ENCODE results near the gene FOXP1. TPM values are rescaled to one million over a fixed set of nuclear protein-coding genes. Genes with fewer than 3 reads are reported as not detected.

The FOXP1 gene
- total and polyA plus RNA-seq, 4 donors, result 4.9 to 35.4 (median 32.0) TPM

GRCh38 chr3:71033681-71034220, 549.8 kb downstream of the FOXP1 start:
- WGBS, result 95% methylated on average over 9 of the region's 9 CpGs
- H3K4me1 ChIP-seq (ENCODE audit: control insufficient read depth in 4 of 4, insufficient read depth in 4 of 4, low read length in 3 of 4), result peaks cover 0 to 10% (median 5%) of the 10 kb centered on the region in 4 donors
- TF ChIP-seq NR2F2 (IDR thresholded peaks at IDR 0.05) (no peak), ATF3 (IDR thresholded peaks at IDR 0.05) (no peak), ZBTB33 (IDR thresholded peaks at IDR 0.05) (no peak), CTCF (IDR thresholded peaks at IDR 0.05; ENCODE audit: low read depth, low read length, missing input control) (no peak), RXRA (IDR thresholded peaks at IDR 0.05) (no peak), MAX (IDR thresholded peaks at IDR 0.05) (no peak), HNF4A (conservative IDR thresholded peaks at IDR 0.05) (no peak), FOXA1 (IDR thresholded peaks at IDR 0.05) (no peak), EGR1 (IDR thresholded peaks at IDR 0.05; ENCODE audit: low read depth in 2 of 2) (no peak), RAD21 (IDR thresholded peaks at IDR 0.05) (no peak), SP1 (IDR thresholded peaks at IDR 0.05) (no peak), JUND (IDR thresholded peaks at IDR 0.05) (no peak)

GRCh38 chr3:71031914-71032521, 551.5 kb downstream of the FOXP1 start:
- H3K27me3 ChIP-seq (ENCODE audit: control insufficient read depth in 4 of 4, insufficient read depth in 4 of 4, low read length in 3 of 4), result no peaks in the 10 kb centered on the region
- H3K4me3 ChIP-seq (ENCODE audit: low read depth in 1 of 3, low read length in 3 of 3), result no peak overlapping the region
- WGBS, result 90% methylated on average over 13 of the region's 13 CpGs
- H3K36me3 ChIP-seq (ENCODE audit: control insufficient read depth in 4 of 4, insufficient read depth in 3 of 4, low read depth in 1 of 4, low read length in 3 of 4), result peaks cover 0 to 2% (median 0%) of the 10 kb centered on the region in 4 donors
- no peaks in the 10 kb centered on the region for H3K9me3 ChIP-seq (ENCODE audit: control insufficient read depth in 4 of 4, low read length in 3 of 4)
- H3K4me1 ChIP-seq (ENCODE audit: control insufficient read depth in 4 of 4, insufficient read depth in 4 of 4, low read length in 3 of 4), result peaks cover 0 to 16% (median 8%) of the 10 kb centered on the region in 4 donors
- TF ChIP-seq ATF3 (IDR thresholded peaks at IDR 0.05), result no peak
- H3K9ac ChIP-seq (ENCODE audit: low read depth in 1 of 2, low read length in 2 of 2), result no peak overlapping the region
- DNase-seq (ENCODE audit: low spot score), result no peak
- H3K27ac ChIP-seq (ENCODE audit: low read depth in 1 of 2, low read length in 2 of 2), result no peak overlapping the region

More at GRCh38 chr3:71033681-71034220, 549.8 kb downstream of the FOXP1 start:
- Histone ChIP-seq H3K27ac (ENCODE audit: low read depth in 1 of 2, low read length in 2 of 2) (no peak overlapping the region), H3K9ac (ENCODE audit: low read depth in 1 of 2, low read length in 2 of 2) (no peak overlapping the region), H3K27me3 (ENCODE audit: control insufficient read depth in 4 of 4, insufficient read depth in 4 of 4, low read length in 3 of 4) (no peaks in the 10 kb centered on the region), H3K9me3 (ENCODE audit: control insufficient read depth in 4 of 4, low read length in 3 of 4) (no peaks in the 10 kb centered on the region), H3K4me3 (ENCODE audit: low read depth in 1 of 3, low read length in 3 of 3) (no peak overlapping the region), H3K36me3 (ENCODE audit: control insufficient read depth in 4 of 4, insufficient read depth in 3 of 4, low read depth in 1 of 4, low read length in 3 of 4) (peaks cover 0 to 5% (median 2%) of the 10 kb centered on the region in 4 donors)
- DNase-seq (ENCODE audit: low spot score), result no peak

GRCh38 chr3:71031181-71031580, 552.3 kb downstream of the FOXP1 start:
- no peak for DNase-seq (ENCODE audit: low spot score)
- 89% methylated on average over 1 of the region's 1 CpG for WGBS
- no peaks in the 10 kb centered on the region for H3K27me3 ChIP-seq (ENCODE audit: control insufficient read depth in 4 of 4, insufficient read depth in 4 of 4, low read length in 3 of 4)
- no peaks in the 10 kb centered on the region for H3K9me3 ChIP-seq (ENCODE audit: control insufficient read depth in 4 of 4, low read length in 3 of 4)
- H3K9ac ChIP-seq (ENCODE audit: low read depth in 1 of 2, low read length in 2 of 2), result no peak overlapping the region
- peaks cover 0 to 2% (median 0%) of the 10 kb centered on the region in 4 donors for H3K36me3 ChIP-seq (ENCODE audit: control insufficient read depth in 4 of 4, insufficient read depth in 3 of 4, low read depth in 1 of 4, low read length in 3 of 4)
- H3K4me3 ChIP-seq (ENCODE audit: low read depth in 1 of 3, low read length in 3 of 3), result no peak overlapping the region
- no peak overlapping the region for H3K27ac ChIP-seq (ENCODE audit: low read depth in 1 of 2, low read length in 2 of 2)
- peaks cover 5 to 20% (median 12%) of the 10 kb centered on the region in 4 donors for H3K4me1 ChIP-seq (ENCODE audit: control insufficient read depth in 4 of 4, insufficient read depth in 4 of 4, low read length in 3 of 4)
- TF ChIP-seq HNF4G (IDR thresholded peaks at IDR 0.05) (no peak), ZBTB33 (IDR thresholded peaks at IDR 0.05) (no peak), RAD21 (IDR thresholded peaks at IDR 0.05) (no peak), SP1 (IDR thresholded peaks at IDR 0.05) (no peak), CTCF (IDR thresholded peaks at IDR 0.05; ENCODE audit: low read depth, low read length, missing input control) (no peak), YY1 (IDR thresholded peaks at IDR 0.05) (no peak)
